SK-N-MC (cell line): ENCODE measurements around the gene FAM110A.

Experiments
- EZH2 ChIP-seq: fragments of 200-600 bp; sonication (generic); IDR thresholded peaks from one replicate; pipeline ENCODE4 v1.6.1; 2017; ENCODE audit warnings: antibody characterized with exemption
- FOXP2 ChIP-seq: optimal IDR thresholded peaks from 2 replicates; pipeline ENCODE3; 2011; ENCODE audit warnings: mild to moderate bottlenecking, moderate library complexity; ENCODE audit not compliant: insufficient read depth; ENCODE audit errors: extremely low read length, control extremely low read depth
- POLR2AphosphoS5 ChIP-seq: IDR thresholded peaks from 2 replicates; pipeline ENCODE4 v1.6.1; 2012; ENCODE audit warnings: mild to moderate bottlenecking, low read depth, low read length, borderline replicate concordance

- no peak for TF ChIP-seq POLR2AphosphoS5
- TF ChIP-seq EZH2 = no peak
- no peak for TF ChIP-seq FOXP2
Observed at GRCh38 chr20:860891-861290, 27.4 kb downstream of the FAM110A start.
